ENCODE results near the gene S100A3. TPM values are rescaled to one million over a fixed set of nuclear protein-coding genes. Genes with fewer than 3 reads are reported as not detected.
"Not testable (repeated sequence)": the region's sequence is repeated elsewhere in the genome, so short reads cannot be mapped to it uniquely, and the experiment has no call there.

The S100A3 gene
- total RNA-seq, 4 donors from 2014 or later: 0.69 to 6.0 (median 1.1) TPM; not detected in 1

DNA sequence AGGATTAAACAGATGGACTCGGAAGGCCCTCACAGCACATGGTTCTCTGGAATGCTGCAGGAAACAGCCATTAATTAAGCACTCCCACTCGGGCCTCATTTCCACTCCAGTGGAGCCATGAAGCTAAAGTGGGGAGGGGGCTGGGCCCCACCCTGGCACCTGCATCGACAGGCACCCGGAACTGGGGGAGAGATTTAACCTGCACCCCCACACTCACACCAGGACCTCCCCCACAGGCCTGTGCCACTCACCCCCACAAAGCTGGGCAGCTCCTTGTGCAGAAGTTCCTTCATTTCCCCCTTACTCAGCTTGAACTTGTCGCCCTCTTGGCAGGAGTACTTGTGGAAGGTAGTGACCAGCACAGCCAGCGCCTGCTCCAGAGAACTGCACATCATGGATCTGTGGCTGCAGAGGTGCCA is 14.4 kb upstream of the S100A3 start:
- no peaks in the 10 kb centered on the region for H3K36me3 ChIP-seq
- 63 to 81% methylated on average over 2 to 3 of the region's 6 CpGs for WGBS, 2 donors (ENCODE audit: low coverage in 1 of 2)
- H3K27ac ChIP-seq: no peak overlapping the region
- H3K4me1 ChIP-seq: peaks cover 22 to 38% (median 33%) of the 10 kb centered on the region in 3 donors
- no peak for ATAC-seq
- no peak overlapping the region for H3K4me3 ChIP-seq
- no peak for TF ChIP-seq POLR2AphosphoS5 (IDR thresholded peaks at IDR 0.05)
- TF ChIP-seq POLR2A (IDR thresholded peaks at IDR 0.05): no peak
- no peaks in the 10 kb centered on the region for H3K9me3 ChIP-seq
- H3K27me3 ChIP-seq: no peaks in the 10 kb centered on the region

DNA sequence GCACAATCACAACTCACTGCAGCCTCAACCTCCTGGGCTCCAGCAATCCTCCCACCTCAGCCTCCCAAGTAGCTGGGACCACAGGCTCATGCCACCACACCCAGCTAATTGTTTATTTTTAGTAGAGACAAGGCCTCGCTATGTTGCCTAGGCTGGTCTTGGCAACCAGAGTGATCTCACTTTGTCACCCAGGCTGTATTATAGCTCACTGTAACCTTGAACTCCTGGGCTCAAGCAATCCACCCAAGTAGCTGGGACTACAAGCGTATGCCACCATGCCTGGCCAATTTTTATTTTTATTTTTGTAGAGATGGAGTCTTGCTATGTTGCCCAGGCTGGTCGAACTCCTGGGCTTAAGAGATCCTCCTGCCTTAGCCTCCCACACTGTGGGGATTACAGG is 13.0 kb upstream of the S100A3 start:
- H3K4me1 ChIP-seq: peaks cover 14 to 23% (median 18%) of the 10 kb centered on the region in 3 donors
- H3K9me3 ChIP-seq, ATAC-seq, H3K4me3 ChIP-seq, H3K36me3 ChIP-seq, H3K27ac ChIP-seq, H3K27me3 ChIP-seq: not testable (repeated sequence)
- 70 to 88% methylated on average over 2 of the region's 3 CpGs for WGBS, 2 donors (ENCODE audit: low coverage in 1 of 2)

- H3K4me1 ChIP-seq: peaks cover 10 to 18% (median 13%) of the 10 kb centered on the region in 3 donors
- no peak for ATAC-seq
- no peak overlapping the region for H3K4me3 ChIP-seq
- no peak overlapping the region for H3K27ac ChIP-seq
- no peaks in the 10 kb centered on the region for H3K27me3 ChIP-seq
- H3K9me3 ChIP-seq: no peaks in the 10 kb centered on the region
- 83% methylated on average over 1 of the region's 3 CpGs; no CpG with 5 or more reads in 1 of the 2 donors for WGBS, 2 donors (ENCODE audit: low coverage in 1 of 2)
- TF ChIP-seq, protein P1, sequence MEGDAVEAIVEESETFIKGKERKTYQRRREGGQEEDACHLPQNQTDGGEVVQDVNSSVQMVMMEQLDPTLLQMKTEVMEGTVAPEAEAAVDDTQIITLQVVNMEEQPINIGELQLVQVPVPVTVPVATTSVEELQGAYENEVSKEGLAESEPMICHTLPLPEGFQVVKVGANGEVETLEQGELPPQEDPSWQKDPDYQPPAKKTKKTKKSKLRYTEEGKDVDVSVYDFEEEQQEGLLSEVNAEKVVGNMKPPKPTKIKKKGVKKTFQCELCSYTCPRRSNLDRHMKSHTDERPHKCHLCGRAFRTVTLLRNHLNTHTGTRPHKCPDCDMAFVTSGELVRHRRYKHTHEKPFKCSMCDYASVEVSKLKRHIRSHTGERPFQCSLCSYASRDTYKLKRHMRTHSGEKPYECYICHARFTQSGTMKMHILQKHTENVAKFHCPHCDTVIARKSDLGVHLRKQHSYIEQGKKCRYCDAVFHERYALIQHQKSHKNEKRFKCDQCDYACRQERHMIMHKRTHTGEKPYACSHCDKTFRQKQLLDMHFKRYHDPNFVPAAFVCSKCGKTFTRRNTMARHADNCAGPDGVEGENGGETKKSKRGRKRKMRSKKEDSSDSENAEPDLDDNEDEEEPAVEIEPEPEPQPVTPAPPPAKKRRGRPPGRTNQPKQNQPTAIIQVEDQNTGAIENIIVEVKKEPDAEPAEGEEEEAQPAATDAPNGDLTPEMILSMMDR (IDR thresholded peaks at IDR 0.05): no peak
- TF ChIP-seq POLR2AphosphoS5 (IDR thresholded peaks at IDR 0.05): no peak
- no peak for TF ChIP-seq EP300 (IDR thresholded peaks at IDR 0.05)
- no peak for TF ChIP-seq POLR2A (IDR thresholded peaks at IDR 0.05)
- H3K36me3 ChIP-seq: no peaks in the 10 kb centered on the region
Observed at GRCh38 chr1:153561466-153561985, 12.5 kb upstream of the S100A3 start.

- H3K9me3 ChIP-seq: no peaks in the 10 kb centered on the region
- WGBS, 2 donors (ENCODE audit: low coverage in 1 of 2): 77 to 86% methylated on average over 9 to 10 of the region's 10 CpGs
- H3K27me3 ChIP-seq: no peaks in the 10 kb centered on the region
- no peaks in the 10 kb centered on the region for H3K36me3 ChIP-seq
- H3K27ac ChIP-seq: no peak overlapping the region
- no peak for ATAC-seq
- no peak for TF ChIP-seq POLR2AphosphoS5 (IDR thresholded peaks at IDR 0.05)
- no peak for TF ChIP-seq EP300 (IDR thresholded peaks at IDR 0.05)
- TF ChIP-seq, protein P1 (IDR thresholded peaks at IDR 0.05): no peak
- no peak for TF ChIP-seq POLR2A (IDR thresholded peaks at IDR 0.05)
- H3K4me1 ChIP-seq: peaks cover 6 to 12% (median 7%) of the 10 kb centered on the region in 3 donors
- H3K4me3 ChIP-seq: no peak overlapping the region
Observed at GRCh38 chr1:153560771-153561465, 11.9 kb upstream of the S100A3 start.

- Histone ChIP-seq H3K36me3 (no peaks in the 10 kb centered on the region), H3K4me1 (peaks cover 0 to 6% (median under 1%) of the 10 kb centered on the region in 3 donors), H3K27me3 (no peaks in the 10 kb centered on the region), H3K4me3 (no peak overlapping the region), H3K9me3 (no peaks in the 10 kb centered on the region), H3K27ac (no peak overlapping the region)
- ATAC-seq: no peak
- TF ChIP-seq, protein P1 (IDR thresholded peaks at IDR 0.05): no peak
- TF ChIP-seq EP300 (IDR thresholded peaks at IDR 0.05) (no peak), POLR2AphosphoS5 (IDR thresholded peaks at IDR 0.05) (no peak), POLR2A (IDR thresholded peaks at IDR 0.05) (no peak)
- WGBS, 2 donors (ENCODE audit: low coverage in 1 of 2): 100% methylated on average over 2 of the region's 2 CpGs
Observed at GRCh38 chr1:153560241-153560640, 11.2 kb upstream of the S100A3 start.

- Histone ChIP-seq H3K9me3 (no peaks in the 10 kb centered on the region), H3K4me3 (no peak overlapping the region), H3K27me3 (no peaks in the 10 kb centered on the region), H3K36me3 (no peaks in the 10 kb centered on the region), H3K27ac (no peak overlapping the region), H3K4me1 (peaks cover 4 to 22% (median 14%) of the 10 kb centered on the region in 3 donors)
- no peak for TF ChIP-seq POLR2AphosphoS5 (IDR thresholded peaks at IDR 0.05)
- no peak for TF ChIP-seq EP300 (IDR thresholded peaks at IDR 0.05)
- TF ChIP-seq POLR2A (IDR thresholded peaks at IDR 0.05): no peak
- TF ChIP-seq, protein P1 (IDR thresholded peaks at IDR 0.05): no peak
- no peak for ATAC-seq
- 85 to 100% methylated on average over 2 to 3 of the region's 3 CpGs for WGBS, 2 donors (ENCODE audit: low coverage in 1 of 2)
Observed at GRCh38 chr1:153557877-153558276, 8.8 kb upstream of the S100A3 start.

Data from gastroesophageal sphincter (tissue), 4 donors.